ENCODE data around the gene NOXA1.

NOXA1 gene

GRCh38 chr9:137405677-137406081 lies 17.5 kb upstream of the NOXA1 start:
- Histone ChIP-seq H3K4ac (ENCODE audit: low read depth in 1 of 2, low read length in 2 of 2) (no peak overlapping the region), H3K36me3 (ENCODE audit: control insufficient read depth in 1 of 2, insufficient read depth in 2 of 2, low read depth in 1 of 2, low read length in 2 of 2) (peaks cover 0 to 19% of the 10 kb centered on the region in 2 experiments), H3K27me3 (ENCODE audit: control insufficient read depth in 1 of 2, insufficient read depth in 1 of 2, low read length in 2 of 2) (no peaks in the 10 kb centered on the region), H2BK5ac (ENCODE audit: low read depth, low read length, poor library complexity, severe bottlenecking) (no peak overlapping the region), H2BK15ac (ENCODE audit: low read depth, poor library complexity, severe bottlenecking) (no peak overlapping the region), H3K4me2 (ENCODE audit: low read length, poor library complexity, severe bottlenecking) (no peak overlapping the region), H3K23ac (ENCODE audit: low read length in 2 of 2) (no peak overlapping the region), H4K91ac (ENCODE audit: low read length) (no peak overlapping the region), H2BK12ac (ENCODE audit: low read length in 2 of 2) (no peak overlapping the region), H3K79me1 (replicated peaks; ENCODE audit: low read length, poor library complexity, severe bottlenecking) (peaks cover 27% of the 10 kb centered on the region), H2BK120ac (ENCODE audit: low read depth, low read length) (no peak overlapping the region), H3K18ac (ENCODE audit: low read depth in 1 of 2, low read length in 2 of 2) (no peak overlapping the region), H2AFZ (ENCODE audit: low read depth, low read length) (no peak overlapping the region), H3K27ac (ENCODE audit: low read length, poor library complexity, severe bottlenecking) (no peak overlapping the region), H3K4me1 (ENCODE audit: control insufficient read depth, insufficient read depth, low read depth, low read length) (peaks cover 28% of the 10 kb centered on the region), H4K8ac (ENCODE audit: low read length) (no peak overlapping the region), H3K4me3 (ENCODE audit: insufficient read depth in 1 of 2, low read depth in 1 of 2, low read length in 2 of 2) (no peak overlapping the region), H2AK5ac (ENCODE audit: low read length, severe bottlenecking) (no peak overlapping the region), H3K9ac (ENCODE audit: low read length) (no peak overlapping the region), H3K9me3 (ENCODE audit: control insufficient read depth, low read length) (no peaks in the 10 kb centered on the region), H3K14ac (ENCODE audit: low read length in 2 of 2) (no peak overlapping the region)
- WGBS = 94% methylated on average over 11 of the region's 11 CpGs
- DNase-seq = no peak

- H3K79me1 ChIP-seq (replicated peaks; ENCODE audit: low read length, poor library complexity, severe bottlenecking) = peaks cover 31% of the 10 kb centered on the region
- peaks cover 0 to 19% of the 10 kb centered on the region in 2 experiments for H3K36me3 ChIP-seq (ENCODE audit: control insufficient read depth in 1 of 2, insufficient read depth in 2 of 2, low read depth in 1 of 2, low read length in 2 of 2)
- no peaks in the 10 kb centered on the region for H3K27me3 ChIP-seq (ENCODE audit: control insufficient read depth in 1 of 2, insufficient read depth in 1 of 2, low read length in 2 of 2)
- H3K23ac ChIP-seq (ENCODE audit: low read length in 2 of 2) = no peak overlapping the region
- 76% methylated on average over 17 of the region's 20 CpGs for WGBS
- no peak overlapping the region for H2BK120ac ChIP-seq (ENCODE audit: low read depth, low read length)
- peak overlapping the region in 1 of 2 experiments; percentile 69 for H2BK12ac ChIP-seq (ENCODE audit: low read length in 2 of 2)
- H2AK5ac ChIP-seq (ENCODE audit: low read length, severe bottlenecking) = peak overlapping the region; percentile 37
- H3K4me2 ChIP-seq (ENCODE audit: low read length, poor library complexity, severe bottlenecking) = peak overlapping the region; percentile 90
- H3K27ac ChIP-seq (ENCODE audit: low read length, poor library complexity, severe bottlenecking) = no peak overlapping the region
- no peak overlapping the region for H2BK15ac ChIP-seq (ENCODE audit: low read depth, poor library complexity, severe bottlenecking)
- peak overlapping the region; percentile 18 for H4K91ac ChIP-seq (ENCODE audit: low read length)
- H2BK5ac ChIP-seq (ENCODE audit: low read depth, low read length, poor library complexity, severe bottlenecking) = no peak overlapping the region
- H3K9me3 ChIP-seq (ENCODE audit: control insufficient read depth, low read length) = no peaks in the 10 kb centered on the region
- peak overlapping the region in 1 of 2 experiments; percentile 11 for H3K14ac ChIP-seq (ENCODE audit: low read length in 2 of 2)
- H4K8ac ChIP-seq (ENCODE audit: low read length) = peak overlapping the region; percentile 7
- peak overlapping the region in 1 of 2 experiments; percentile 24 for H3K4me3 ChIP-seq (ENCODE audit: insufficient read depth in 1 of 2, low read depth in 1 of 2, low read length in 2 of 2)
- peak overlapping the region in 1 of 2 experiments; percentile 6 for H3K4ac ChIP-seq (ENCODE audit: low read depth in 1 of 2, low read length in 2 of 2)
- no peak overlapping the region for H2AFZ ChIP-seq (ENCODE audit: low read depth, low read length)
- no peak overlapping the region for H3K18ac ChIP-seq (ENCODE audit: low read depth in 1 of 2, low read length in 2 of 2)
- peak overlapping the region; percentile 43 for H3K9ac ChIP-seq (ENCODE audit: low read length)
- peaks cover 34% of the 10 kb centered on the region for H3K4me1 ChIP-seq (ENCODE audit: control insufficient read depth, insufficient read depth, low read depth, low read length)
- no peak for DNase-seq
These were observed 17.0 kb upstream of the NOXA1 start for GRCh38 chr9:137406085-137406760.

GRCh38 chr9:137406876-137407589 lies 16.2 kb upstream of the NOXA1 start:
- H2BK5ac ChIP-seq (ENCODE audit: low read depth, low read length, poor library complexity, severe bottlenecking) = no peak overlapping the region
- 8% methylated on average over 41 of the region's 63 CpGs for WGBS
- H2BK15ac ChIP-seq (ENCODE audit: low read depth, poor library complexity, severe bottlenecking) = peak overlapping the region; percentile 86
- no peak overlapping the region for H2BK120ac ChIP-seq (ENCODE audit: low read depth, low read length)
- H3K18ac ChIP-seq (ENCODE audit: low read depth in 1 of 2, low read length in 2 of 2) = peak overlapping the region; percentile 76 to 79
- H3K4me2 ChIP-seq (ENCODE audit: low read length, poor library complexity, severe bottlenecking) = peak overlapping the region; percentile 90
- no peaks in the 10 kb centered on the region for H3K9me3 ChIP-seq (ENCODE audit: control insufficient read depth, low read length)
- H3K27ac ChIP-seq (ENCODE audit: low read length, poor library complexity, severe bottlenecking) = no peak overlapping the region
- no peaks in the 10 kb centered on the region for H3K27me3 ChIP-seq (ENCODE audit: control insufficient read depth in 1 of 2, insufficient read depth in 1 of 2, low read length in 2 of 2)
- peaks cover 0 to 19% of the 10 kb centered on the region in 2 experiments for H3K36me3 ChIP-seq (ENCODE audit: control insufficient read depth in 1 of 2, insufficient read depth in 2 of 2, low read depth in 1 of 2, low read length in 2 of 2)
- H2AK5ac ChIP-seq (ENCODE audit: low read length, severe bottlenecking) = no peak overlapping the region
- peak overlapping the region in 1 of 2 experiments; percentile 62 for H3K14ac ChIP-seq (ENCODE audit: low read length in 2 of 2)
- peak overlapping the region in 1 of 2 experiments; percentile 46 for H2BK12ac ChIP-seq (ENCODE audit: low read length in 2 of 2)
- H3K4me1 ChIP-seq (ENCODE audit: control insufficient read depth, insufficient read depth, low read depth, low read length) = peaks cover 41% of the 10 kb centered on the region
- H3K79me1 ChIP-seq (replicated peaks; ENCODE audit: low read length, poor library complexity, severe bottlenecking) = peaks cover 31% of the 10 kb centered on the region
- DNase-seq = peak; percentile 74
- peak overlapping the region in 1 of 2 experiments; percentile 54 for H3K23ac ChIP-seq (ENCODE audit: low read length in 2 of 2)
- H3K4me3 ChIP-seq (ENCODE audit: insufficient read depth in 1 of 2, low read depth in 1 of 2, low read length in 2 of 2) = peak overlapping the region; percentile 47 to 72
- peak overlapping the region; percentile 79 for H4K8ac ChIP-seq (ENCODE audit: low read length)
- H4K91ac ChIP-seq (ENCODE audit: low read length) = no peak overlapping the region
- H3K4ac ChIP-seq (ENCODE audit: low read depth in 1 of 2, low read length in 2 of 2) = peak overlapping the region; percentile 43 to 69
- no peak overlapping the region for H2AFZ ChIP-seq (ENCODE audit: low read depth, low read length)
- peak overlapping the region; percentile 72 for H3K9ac ChIP-seq (ENCODE audit: low read length)
